ENCODE results near the gene SPATS2L.

GRCh38 chr2:200525551-200525881, 219.0 kb downstream of the SPATS2L start:
- TF ChIP-seq CTCF (IDR thresholded peaks at IDR 0.05; ENCODE audit: insufficient read depth, low read depth, low read length) (no peak), EZH2 (IDR thresholded peaks at IDR 0.05; ENCODE audit: insufficient read depth, low read length) (no peak)
